ENCODE results near the gene TGFBR3.

TGFBR3 gene

GRCh38 chr1:91650764-91651163, 235.2 kb downstream of the TGFBR3 start:
- Histone ChIP-seq H3K4me1 (ENCODE audit: insufficient read depth, poor library complexity, severe bottlenecking) (peaks cover 8% of the 10 kb centered on the region), H3K4me3 (ENCODE audit: severe bottlenecking) (no peak overlapping the region), H3K27me3 (ENCODE audit: insufficient read depth, poor library complexity, severe bottlenecking) (no peaks in the 10 kb centered on the region), H3K9me3 (ENCODE audit: severe bottlenecking) (no peaks in the 10 kb centered on the region), H3K36me3 (ENCODE audit: low read depth) (no peaks in the 10 kb centered on the region), H3K27ac (ENCODE audit: poor library complexity, severe bottlenecking) (peak overlapping the region; percentile 50)
- ATAC-seq (ENCODE audit: low read depth) (peak; percentile 98), DNase-seq (ENCODE audit: low spot score) (peak; percentile 66)
- no peak for TF ChIP-seq CTCF (IDR thresholded peaks at IDR 0.05; ENCODE audit: poor library complexity, severe bottlenecking)

GRCh38 chr1:91647061-91647460, 238.9 kb downstream of the TGFBR3 start:
- no peaks in the 10 kb centered on the region for H3K27me3 ChIP-seq (ENCODE audit: insufficient read depth, poor library complexity, severe bottlenecking)
- H3K27ac ChIP-seq (ENCODE audit: poor library complexity, severe bottlenecking): no peak overlapping the region
- no peak overlapping the region for H3K4me3 ChIP-seq (ENCODE audit: severe bottlenecking)
- no peaks in the 10 kb centered on the region for H3K36me3 ChIP-seq (ENCODE audit: low read depth)
- ATAC-seq (ENCODE audit: low read depth): no peak
- H3K9me3 ChIP-seq (ENCODE audit: severe bottlenecking): no peaks in the 10 kb centered on the region
- peaks cover 8% of the 10 kb centered on the region for H3K4me1 ChIP-seq (ENCODE audit: insufficient read depth, poor library complexity, severe bottlenecking)
- no peak for TF ChIP-seq CTCF (IDR thresholded peaks at IDR 0.05; ENCODE audit: poor library complexity, severe bottlenecking)
- no peak for DNase-seq (ENCODE audit: low spot score)

DNA sequence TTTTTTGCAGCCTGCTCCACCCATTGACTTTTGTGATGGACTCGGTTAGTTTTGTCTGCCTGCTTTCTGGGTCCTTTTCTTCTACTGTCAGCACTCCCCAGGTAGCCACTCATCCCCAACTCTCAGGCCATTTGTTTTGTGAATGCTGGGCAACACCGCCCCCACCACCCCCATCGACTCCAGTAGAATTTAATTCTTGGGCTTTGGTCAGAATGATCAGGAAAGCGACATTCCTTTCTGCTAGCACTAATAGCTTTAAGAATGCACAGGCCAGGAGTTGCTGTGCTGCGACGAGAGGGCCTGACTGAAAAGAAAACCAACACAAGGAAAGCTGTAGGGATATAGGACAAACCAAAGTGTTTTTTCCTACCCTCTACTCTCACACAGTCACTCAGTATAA, 240.9 kb downstream of the TGFBR3 start:
- DNase-seq (ENCODE audit: low spot score) (no peak), ATAC-seq (ENCODE audit: low read depth) (no peak)
- H3K4me1 ChIP-seq (ENCODE audit: insufficient read depth, poor library complexity, severe bottlenecking): no peaks in the 10 kb centered on the region
- TF ChIP-seq CTCF (IDR thresholded peaks at IDR 0.05; ENCODE audit: poor library complexity, severe bottlenecking): no peak
- H3K4me3 ChIP-seq (ENCODE audit: severe bottlenecking): no peak overlapping the region
- no peak overlapping the region for H3K27ac ChIP-seq (ENCODE audit: poor library complexity, severe bottlenecking)
- no peaks in the 10 kb centered on the region for H3K9me3 ChIP-seq (ENCODE audit: severe bottlenecking)
- H3K36me3 ChIP-seq (ENCODE audit: low read depth): no peaks in the 10 kb centered on the region
- H3K27me3 ChIP-seq (ENCODE audit: insufficient read depth, poor library complexity, severe bottlenecking): no peaks in the 10 kb centered on the region

GRCh38 chr1:91643431-91643830, 242.5 kb downstream of the TGFBR3 start:
- Histone ChIP-seq H3K27ac (ENCODE audit: poor library complexity, severe bottlenecking) (no peak overlapping the region), H3K4me3 (ENCODE audit: severe bottlenecking) (no peak overlapping the region), H3K9me3 (ENCODE audit: severe bottlenecking) (no peaks in the 10 kb centered on the region), H3K27me3 (ENCODE audit: insufficient read depth, poor library complexity, severe bottlenecking) (no peaks in the 10 kb centered on the region), H3K4me1 (ENCODE audit: insufficient read depth, poor library complexity, severe bottlenecking) (no peaks in the 10 kb centered on the region), H3K36me3 (ENCODE audit: low read depth) (no peaks in the 10 kb centered on the region)
- no peak for ATAC-seq (ENCODE audit: low read depth)
- TF ChIP-seq CTCF (IDR thresholded peaks at IDR 0.05; ENCODE audit: poor library complexity, severe bottlenecking): no peak
- no peak for DNase-seq (ENCODE audit: low spot score)

DNA sequence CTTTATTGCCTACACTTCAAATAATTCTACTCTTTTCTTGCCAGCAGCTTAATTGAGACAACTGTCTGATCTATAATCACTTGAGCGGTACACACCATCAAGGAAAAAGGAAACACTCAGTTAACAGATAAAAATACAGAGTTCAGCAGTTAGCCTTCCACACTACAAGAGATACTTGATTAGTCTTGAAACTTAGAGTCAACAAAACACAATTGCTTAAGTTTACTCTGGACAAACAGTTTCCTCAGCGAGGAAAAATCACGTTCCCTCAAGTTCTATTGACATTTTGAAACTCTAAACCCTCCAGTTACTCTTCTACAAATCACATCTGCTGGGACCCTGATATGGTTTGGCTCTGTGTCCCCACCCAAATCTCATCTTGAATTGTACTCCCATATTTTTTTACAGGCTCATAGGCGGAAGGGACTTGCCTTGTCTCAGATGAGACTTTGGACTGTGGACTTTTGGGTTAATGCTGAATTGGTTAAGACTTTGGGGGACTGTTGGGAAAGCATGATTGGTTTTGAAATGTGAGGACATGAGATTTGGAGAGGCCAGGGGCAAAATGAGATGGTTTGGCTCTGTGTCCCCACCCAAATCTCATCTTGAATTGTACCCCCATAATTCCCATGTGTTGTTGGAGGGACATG, 244.9 kb downstream of the TGFBR3 start:
- Histone ChIP-seq H3K4me1 (ENCODE audit: insufficient read depth, poor library complexity, severe bottlenecking) (no peaks in the 10 kb centered on the region), H3K9me3 (ENCODE audit: severe bottlenecking) (no peaks in the 10 kb centered on the region), H3K27ac (ENCODE audit: poor library complexity, severe bottlenecking) (no peak overlapping the region), H3K36me3 (ENCODE audit: low read depth) (no peaks in the 10 kb centered on the region), H3K27me3 (ENCODE audit: insufficient read depth, poor library complexity, severe bottlenecking) (no peaks in the 10 kb centered on the region), H3K4me3 (ENCODE audit: severe bottlenecking) (no peak overlapping the region)
- ATAC-seq (ENCODE audit: low read depth) (no peak), DNase-seq (ENCODE audit: low spot score) (no peak)
- TF ChIP-seq CTCF (IDR thresholded peaks at IDR 0.05; ENCODE audit: poor library complexity, severe bottlenecking): no peak
